ENCODE measurements around the gene ARHGEF28. TPM values are rescaled to one million over a fixed set of nuclear protein-coding genes. Genes with fewer than 3 reads are reported as not detected.

ARHGEF28 gene
- total RNA-seq, 1 experiment from 2014 or later = 6.1 TPM

DNA sequence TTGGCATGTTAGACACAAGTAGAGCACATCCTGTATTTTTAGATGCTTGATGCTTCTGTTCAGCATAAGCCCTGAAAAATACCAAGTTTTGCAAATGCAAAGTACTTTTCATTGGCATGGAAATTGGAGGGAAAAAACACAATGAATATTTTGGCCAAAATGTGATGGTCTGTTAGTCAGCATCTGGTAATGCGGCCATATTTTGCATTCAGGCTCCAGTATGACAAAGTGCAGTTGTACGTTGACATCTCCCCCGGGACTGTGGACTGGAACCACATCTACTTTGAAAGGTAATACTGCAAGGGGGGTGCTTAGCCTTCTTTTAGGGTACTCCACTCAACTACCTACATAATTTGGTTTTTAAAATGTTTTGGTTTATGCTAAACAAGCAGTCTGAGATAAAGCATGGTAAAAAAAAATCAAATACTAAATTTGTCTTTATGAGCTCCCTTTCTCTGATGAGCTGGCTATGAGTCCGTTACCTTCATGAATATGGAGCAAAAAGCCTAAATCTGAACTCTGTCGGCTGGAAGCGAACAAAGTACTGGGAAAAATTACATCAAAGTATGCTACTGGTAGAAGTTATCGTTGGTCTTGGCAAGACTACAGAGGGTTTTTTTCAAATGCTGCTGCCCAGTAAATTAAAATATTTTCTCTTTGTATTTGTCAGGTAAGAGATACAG, 297.0 kb downstream of the ARHGEF28 start:
- H4K20me1 ChIP-seq (ENCODE audit: insufficient read depth) = no peaks in the 10 kb centered on the region
- no peaks in the 10 kb centered on the region for H3K4me1 ChIP-seq (ENCODE audit: control insufficient read depth in 1 of 2, insufficient read depth in 2 of 2, low read length in 2 of 2)
- H3K27me3 ChIP-seq (ENCODE audit: insufficient read depth, low read length) = no peaks in the 10 kb centered on the region
- no peak overlapping the region for H3K4me2 ChIP-seq (ENCODE audit: low read length)
- ChIA-PET POLR2A (no interaction called here), CTCF (no interaction called here), RAD21 (ENCODE audit: low non-redundant PET in 1 of 2, low total read pairs in 2 of 2, uncharacterized antibody in 2 of 2, unreplicated experiment in 2 of 2) (no interaction called here)
- H3K9ac ChIP-seq (ENCODE audit: low read length) = no peak overlapping the region
- no peaks in the 10 kb centered on the region for H3K36me3 ChIP-seq (ENCODE audit: control insufficient read depth in 1 of 2, insufficient read depth in 2 of 2, low read length in 2 of 2)
- intact Hi-C loops (cut with micrococcal nuclease) = no loop called here
- ATAC-seq (no peak), DNase-seq (ENCODE audit: low read depth, low spot score) (no peak)
- no TSS peak for BruUV-seq (replicated peaks)
- no peak overlapping the region for H3K27ac ChIP-seq (ENCODE audit: low read depth, low read length)
- TF ChIP-seq EGR1 (IDR thresholded peaks at IDR 0.05; ENCODE audit: low read depth) (no peak), CEBPB (IDR thresholded peaks at IDR 0.05; ENCODE audit: low read depth) (no peak), POLR2AphosphoS5 (IDR thresholded peaks at IDR 0.05; ENCODE audit: low read depth, low read length) (no peak), RAD21 (IDR thresholded peaks at IDR 0.05; ENCODE audit: low read depth) (no peak), JUND (IDR thresholded peaks at IDR 0.05) (no peak), POLR2A (IDR thresholded peaks at IDR 0.05; ENCODE audit: borderline replicate concordance, extremely low read depth, insufficient read depth, insufficient read length) (no peak), EZH2 (IDR thresholded peaks at IDR 0.05) (no peak), SRF (IDR thresholded peaks at IDR 0.05; ENCODE audit: low read depth) (no peak), ZNF274 (IDR thresholded peaks at IDR 0.05; ENCODE audit: low read depth, low read length) (no peak), ELF1 (IDR thresholded peaks at IDR 0.05; ENCODE audit: borderline replicate concordance, low read depth) (no peak), TCF7L2 (IDR thresholded peaks at IDR 0.05; ENCODE audit: borderline replicate concordance, extremely low read depth, insufficient read depth, insufficient read length) (no peak), YY1 (IDR thresholded peaks at IDR 0.05; ENCODE audit: extremely low read depth, insufficient replicate concordance, low read depth, low read length) (no peak), SP1 (IDR thresholded peaks at IDR 0.05; ENCODE audit: low read depth) (no peak), CBX3 (IDR thresholded peaks at IDR 0.05; ENCODE audit: low read depth) (no peak)
- TF ChIP-seq, protein P1, sequence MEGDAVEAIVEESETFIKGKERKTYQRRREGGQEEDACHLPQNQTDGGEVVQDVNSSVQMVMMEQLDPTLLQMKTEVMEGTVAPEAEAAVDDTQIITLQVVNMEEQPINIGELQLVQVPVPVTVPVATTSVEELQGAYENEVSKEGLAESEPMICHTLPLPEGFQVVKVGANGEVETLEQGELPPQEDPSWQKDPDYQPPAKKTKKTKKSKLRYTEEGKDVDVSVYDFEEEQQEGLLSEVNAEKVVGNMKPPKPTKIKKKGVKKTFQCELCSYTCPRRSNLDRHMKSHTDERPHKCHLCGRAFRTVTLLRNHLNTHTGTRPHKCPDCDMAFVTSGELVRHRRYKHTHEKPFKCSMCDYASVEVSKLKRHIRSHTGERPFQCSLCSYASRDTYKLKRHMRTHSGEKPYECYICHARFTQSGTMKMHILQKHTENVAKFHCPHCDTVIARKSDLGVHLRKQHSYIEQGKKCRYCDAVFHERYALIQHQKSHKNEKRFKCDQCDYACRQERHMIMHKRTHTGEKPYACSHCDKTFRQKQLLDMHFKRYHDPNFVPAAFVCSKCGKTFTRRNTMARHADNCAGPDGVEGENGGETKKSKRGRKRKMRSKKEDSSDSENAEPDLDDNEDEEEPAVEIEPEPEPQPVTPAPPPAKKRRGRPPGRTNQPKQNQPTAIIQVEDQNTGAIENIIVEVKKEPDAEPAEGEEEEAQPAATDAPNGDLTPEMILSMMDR (IDR thresholded peaks at IDR 0.05 in 2 of 3, conservative IDR thresholded peaks at IDR 0.05 in 1 of 3; ENCODE audit: borderline replicate concordance in 1 of 3, insufficient read depth in 1 of 3, low read depth in 2 of 3, low read length in 2 of 3) = no peak
- TF ChIP-seq, protein P2, sequence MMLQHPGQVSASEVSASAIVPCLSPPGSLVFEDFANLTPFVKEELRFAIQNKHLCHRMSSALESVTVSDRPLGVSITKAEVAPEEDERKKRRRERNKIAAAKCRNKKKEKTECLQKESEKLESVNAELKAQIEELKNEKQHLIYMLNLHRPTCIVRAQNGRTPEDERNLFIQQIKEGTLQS (IDR thresholded peaks at IDR 0.05) = no peak
- TF ChIP-seq, protein P3, sequence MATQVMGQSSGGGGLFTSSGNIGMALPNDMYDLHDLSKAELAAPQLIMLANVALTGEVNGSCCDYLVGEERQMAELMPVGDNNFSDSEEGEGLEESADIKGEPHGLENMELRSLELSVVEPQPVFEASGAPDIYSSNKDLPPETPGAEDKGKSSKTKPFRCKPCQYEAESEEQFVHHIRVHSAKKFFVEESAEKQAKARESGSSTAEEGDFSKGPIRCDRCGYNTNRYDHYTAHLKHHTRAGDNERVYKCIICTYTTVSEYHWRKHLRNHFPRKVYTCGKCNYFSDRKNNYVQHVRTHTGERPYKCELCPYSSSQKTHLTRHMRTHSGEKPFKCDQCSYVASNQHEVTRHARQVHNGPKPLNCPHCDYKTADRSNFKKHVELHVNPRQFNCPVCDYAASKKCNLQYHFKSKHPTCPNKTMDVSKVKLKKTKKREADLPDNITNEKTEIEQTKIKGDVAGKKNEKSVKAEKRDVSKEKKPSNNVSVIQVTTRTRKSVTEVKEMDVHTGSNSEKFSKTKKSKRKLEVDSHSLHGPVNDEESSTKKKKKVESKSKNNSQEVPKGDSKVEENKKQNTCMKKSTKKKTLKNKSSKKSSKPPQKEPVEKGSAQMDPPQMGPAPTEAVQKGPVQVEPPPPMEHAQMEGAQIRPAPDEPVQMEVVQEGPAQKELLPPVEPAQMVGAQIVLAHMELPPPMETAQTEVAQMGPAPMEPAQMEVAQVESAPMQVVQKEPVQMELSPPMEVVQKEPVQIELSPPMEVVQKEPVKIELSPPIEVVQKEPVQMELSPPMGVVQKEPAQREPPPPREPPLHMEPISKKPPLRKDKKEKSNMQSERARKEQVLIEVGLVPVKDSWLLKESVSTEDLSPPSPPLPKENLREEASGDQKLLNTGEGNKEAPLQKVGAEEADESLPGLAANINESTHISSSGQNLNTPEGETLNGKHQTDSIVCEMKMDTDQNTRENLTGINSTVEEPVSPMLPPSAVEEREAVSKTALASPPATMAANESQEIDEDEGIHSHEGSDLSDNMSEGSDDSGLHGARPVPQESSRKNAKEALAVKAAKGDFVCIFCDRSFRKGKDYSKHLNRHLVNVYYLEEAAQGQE (IDR thresholded peaks at IDR 0.05; ENCODE audit: low read depth) = no peak
- H3K9me2 ChIP-seq (ENCODE audit: insufficient read depth) = no peaks in the 10 kb centered on the region
- H3K4me3 ChIP-seq (replicated peaks in 1 of 2; ENCODE audit: low read depth in 1 of 2, low read length in 2 of 2) = no peak overlapping the region
- no peaks in the 10 kb centered on the region for H3K9me3 ChIP-seq (ENCODE audit: control insufficient read depth in 1 of 2, insufficient read depth in 1 of 2, low read depth in 1 of 2, low read length in 2 of 2)
- no peaks in the 10 kb centered on the region for H3K79me2 ChIP-seq (ENCODE audit: insufficient read depth, low read length)
- H2AFZ ChIP-seq (ENCODE audit: low read depth, low read length, poor library complexity, severe bottlenecking) = no peak overlapping the region
